CD14-positive monocyte (primary cell): ENCODE data around the gene NUP188. TPM values are rescaled to one million over a fixed set of nuclear protein-coding genes. Genes with fewer than 3 reads are reported as not detected.
A peak's percentile ranks its signal among the peaks of the same experiment; 100 is the strongest.

Experiments
- DNase-seq, 3 donors: peaks; one replicate each; pipeline ENCODE4 v3.0.0-alpha.2; 2011 to 2022
- H2AFZ ChIP-seq: 2 replicates; pipeline ENCODE4 v1.6.0; 2012; ENCODE audit warnings: mild to moderate bottlenecking, low read depth, low read length, inconsistent platforms; ENCODE audit not compliant: insufficient read depth, poor library complexity, severe bottlenecking
- H3K27ac ChIP-seq, 2 donors: 1 replicate in 1 of 2; 2 replicates in 1 of 2; pipeline ENCODE4 v1.5.1; 2012 to 2013; ENCODE audit warnings: low read length in 2 of 2, control low read depth in 1 of 2, inconsistent platforms in 1 of 2, low read depth in 1 of 2, mild to moderate bottlenecking in 1 of 2
- H3K27me3 ChIP-seq, 2 donors: one replicate each; pipeline versions ENCODE4 v1.6.0 to v1.6.1; 2011 to 2013; ENCODE audit warnings: low read length in 2 of 2; ENCODE audit not compliant: control insufficient read depth in 2 of 2, insufficient read depth in 2 of 2
- H3K36me3 ChIP-seq, 2 donors: replicated peaks in 1 of 2; 1 replicate in 1 of 2; 2 replicates in 1 of 2; pipeline versions ENCODE4 v1.5.1 to v1.6.1; 2012 to 2013; ENCODE audit warnings: low read length in 2 of 2, control low read depth in 1 of 2, inconsistent platforms in 1 of 2, mild to moderate bottlenecking in 1 of 2; ENCODE audit not compliant: insufficient read depth in 2 of 2, control insufficient read depth in 1 of 2
- H3K4me1 ChIP-seq, 2 donors: 1 replicate in 1 of 2; 2 replicates in 1 of 2; pipeline versions ENCODE4 v1.5.1 to v1.6.1; 2012 to 2013; ENCODE audit warnings: low read length in 2 of 2, control low read depth in 1 of 2, inconsistent platforms in 1 of 2, mild to moderate bottlenecking in 1 of 2, moderate library complexity in 1 of 2; ENCODE audit not compliant: insufficient read depth in 2 of 2, control insufficient read depth in 1 of 2
- H3K4me2 ChIP-seq: replicated peaks from 2 replicates; pipeline ENCODE3; 2012; ENCODE audit warnings: low read length, moderate library complexity, mild to moderate bottlenecking; ENCODE audit not compliant: poor library complexity, severe bottlenecking; ENCODE audit errors: extremely low read depth
- H3K4me3 ChIP-seq, 3 experiments: fragments of 200-600 bp in 1 of 3; sonication (generic) in 1 of 3; replicated peaks in 1 of 3; 1 replicate in 2 of 3; 2 replicates in 1 of 3; pipeline ENCODE4 v1.5.1; 2011 to 2013; ENCODE audit warnings: low read length in 3 of 3, mild to moderate bottlenecking in 3 of 3, control low read depth in 2 of 3, low read depth in 2 of 3, inconsistent platforms in 1 of 3, moderate library complexity in 1 of 3
- H3K79me2 ChIP-seq: 2 replicates; pipeline ENCODE4 v1.6.0; 2012; ENCODE audit warnings: mild to moderate bottlenecking, control low read depth, inconsistent platforms, low read length, moderate library complexity; ENCODE audit not compliant: insufficient read depth
- H3K9ac ChIP-seq: 2 replicates; pipeline ENCODE4 v1.6.0; 2017; ENCODE audit warnings: low read length, mild to moderate bottlenecking; ENCODE audit not compliant: insufficient read depth, poor library complexity, severe bottlenecking
- H3K9me3 ChIP-seq, 2 donors: replicated peaks in 1 of 2; 1 replicate in 1 of 2; 2 replicates in 1 of 2; pipeline versions ENCODE4 v1.5.1 to v1.6.1; 2012 to 2013; ENCODE audit warnings: low read length in 2 of 2, control low read depth in 1 of 2; ENCODE audit not compliant: control insufficient read depth in 1 of 2, insufficient read depth in 1 of 2
- H4K20me1 ChIP-seq: 2 replicates; pipeline ENCODE4 v1.6.0; 2012; ENCODE audit warnings: mild to moderate bottlenecking, low read length, control low read depth, moderate library complexity; ENCODE audit not compliant: insufficient read depth
- H3K27ac Mint-ChIP-seq, 7 donors: one replicate each; pipeline ENCODE4 v1.8.0; 2020; ENCODE audit warnings: mild to moderate bottlenecking in 7 of 7, mixed read lengths in 7 of 7, moderate library complexity in 6 of 7, inconsistent platforms in 2 of 7
- H3K27me3 Mint-ChIP-seq, 3 donors: one replicate each; pipeline ENCODE4 v1.8.0; 2021 to 2022; ENCODE audit warnings: low read depth in 3 of 3, mild to moderate bottlenecking in 3 of 3, mixed read lengths in 3 of 3, moderate library complexity in 3 of 3, inconsistent platforms in 1 of 3
- H3K36me3 Mint-ChIP-seq, 2 donors: one replicate each; pipeline ENCODE4 v1.8.0; 2020; ENCODE audit warnings: mixed read lengths in 2 of 2, inconsistent platforms in 1 of 2, mild to moderate bottlenecking in 1 of 2
- H3K4me1 Mint-ChIP-seq: one replicate; pipeline ENCODE4 v1.8.0; 2020; ENCODE audit warnings: mild to moderate bottlenecking, mixed read lengths
- H3K4me3 Mint-ChIP-seq, 2 donors: one replicate each; pipeline ENCODE4 v1.8.0; 2020; ENCODE audit warnings: mild to moderate bottlenecking in 2 of 2, mixed read lengths in 2 of 2, moderate library complexity in 1 of 2
- H3K9me3 Mint-ChIP-seq, 7 donors: one replicate each; pipeline ENCODE4 v1.8.0; 2020 to 2022; ENCODE audit warnings: mixed read lengths in 7 of 7, mild to moderate bottlenecking in 6 of 7, moderate library complexity in 6 of 7, inconsistent platforms in 2 of 7
- CTCF ChIP-seq: fragments of 200-600 bp; IDR thresholded peaks from one replicate; pipeline ENCODE4 v1.8.0; 2022; ENCODE audit warnings: antibody characterized with exemption, mild to moderate bottlenecking
- WGBS: methylation state at CpG from one replicate; pipeline ENCODE4 v1.1.5; 2013; ENCODE audit warnings: missing lambda C conversion rate; ENCODE audit not compliant: insufficient coverage; 5-methylcytosine and 5-hydroxymethylcytosine counted together
- intact Hi-C, 2 donors: fragments of 100-400 bp; cut with micrococcal nuclease; formaldehyde crosslinking; loops; one replicate each; pipeline versions ENCODE4 v1.15.0 to v1.15.1; 2023
- polyA plus RNA-seq, 3 donors: library from polyadenylated mRNA; depleted of rRNA in 1 of 3; unstranded in 2 of 3; stranded (reverse) in 1 of 3; fragments of 300-500 nt in 2 of 3; fragments of >200 nt in 1 of 3; fragmentation: Illumina TruSeq in 2 of 3; gene quantifications; 1 replicate in 2 of 3; 2 replicates in 1 of 3; pipeline ENCODE4 v1.2.3, GENCODE V29; 2012 to 2021

The NUP188 gene
- polyA plus RNA-seq, 3 donors, result 10.5 to 28.2 (median 17.2) TPM

- no peak for DNase-seq
- H2AFZ ChIP-seq, result no peak overlapping the region
- H3K4me1 Mint-ChIP-seq, result peaks cover 6% of the 10 kb centered on the region
- H3K79me2 ChIP-seq, result no peaks in the 10 kb centered on the region
- no peaks in the 10 kb centered on the region for H3K9me3 Mint-ChIP-seq
- no peak overlapping the region for H3K27ac ChIP-seq
- H3K27ac Mint-ChIP-seq, result peak overlapping the region in 5 of 7 donors; percentile 9 to 73 (median 62)
- 97% methylated on average over 26 of the region's 26 CpGs for WGBS
- H4K20me1 ChIP-seq, result peaks cover 9% of the 10 kb centered on the region
- no peak overlapping the region for H3K4me2 ChIP-seq
- peaks cover 30 to 47% of the 10 kb centered on the region in 2 donors for H3K36me3 ChIP-seq
- peaks cover 41 to 43% of the 10 kb centered on the region in 2 donors for H3K36me3 Mint-ChIP-seq
- no peak overlapping the region for H3K9ac ChIP-seq
- H3K4me1 ChIP-seq, result peaks cover 2 to 4% of the 10 kb centered on the region in 2 donors
- no peaks in the 10 kb centered on the region for H3K27me3 ChIP-seq
- H3K4me3 ChIP-seq, result no peak overlapping the region
- TF ChIP-seq CTCF, result no peak
- intact Hi-C loops, result no loop called here
- H3K9me3 ChIP-seq, result no peaks in the 10 kb centered on the region
- H3K27me3 Mint-ChIP-seq, result peaks cover 1 to 4% (median 3%) of the 10 kb centered on the region in 3 donors
- H3K4me3 Mint-ChIP-seq, result no peak overlapping the region
Measured at GRCh38 chr9:128917151-128917849, 30.2 kb upstream of the NUP188 start.

DNA sequence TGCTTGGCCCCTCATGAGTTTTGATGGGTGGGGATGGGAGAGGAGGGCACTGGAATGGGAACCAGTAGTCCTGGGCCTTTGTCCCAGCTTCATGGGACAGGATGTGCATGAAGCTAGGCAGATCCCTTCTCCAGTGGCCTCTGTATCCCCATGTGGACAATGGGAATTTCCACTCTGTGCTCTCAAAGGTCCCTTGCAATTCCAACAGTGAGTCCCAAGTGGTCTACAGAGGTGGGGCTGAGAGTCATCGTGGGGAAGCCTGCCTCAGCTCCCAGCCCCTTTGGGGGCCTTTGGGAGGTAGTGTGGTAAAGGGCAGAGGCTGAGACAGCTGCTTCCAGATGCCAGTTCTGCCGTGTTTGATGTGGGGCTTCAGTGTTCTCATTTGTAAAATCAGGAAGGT lies 28.6 kb upstream of the NUP188 start:
- peaks cover 6 to 10% of the 10 kb centered on the region in 2 donors for H3K4me1 ChIP-seq
- peaks cover 32 to 33% of the 10 kb centered on the region in 2 donors for H3K36me3 Mint-ChIP-seq
- no peaks in the 10 kb centered on the region for H3K27me3 ChIP-seq
- peaks cover 10% of the 10 kb centered on the region for H3K4me1 Mint-ChIP-seq
- H3K4me3 Mint-ChIP-seq, result no peak overlapping the region
- TF ChIP-seq CTCF, result no peak
- peak overlapping the region in 1 of 7 donors; percentile 77 for H3K27ac Mint-ChIP-seq
- H3K4me3 ChIP-seq, result no peak overlapping the region
- H3K36me3 ChIP-seq, result peaks cover 30 to 39% of the 10 kb centered on the region in 2 donors
- WGBS, result 65% methylated on average over 2 of the region's 2 CpGs
- H2AFZ ChIP-seq, result no peak overlapping the region
- H4K20me1 ChIP-seq, result peaks cover 6% of the 10 kb centered on the region
- H3K27me3 Mint-ChIP-seq, result peaks cover 1 to 3% (median 2%) of the 10 kb centered on the region in 3 donors
- H3K9me3 Mint-ChIP-seq, result no peaks in the 10 kb centered on the region
- no peaks in the 10 kb centered on the region for H3K79me2 ChIP-seq
- no peak overlapping the region for H3K4me2 ChIP-seq
- H3K27ac ChIP-seq, result no peak overlapping the region
- no peak for DNase-seq
- H3K9ac ChIP-seq, result no peak overlapping the region
- no peaks in the 10 kb centered on the region for H3K9me3 ChIP-seq
- intact Hi-C loops, result no loop called here
